Measurements from ENCODE around the gene ATF7IP2. TPM values are rescaled to one million over a fixed set of nuclear protein-coding genes. Genes with fewer than 3 reads are reported as not detected.

Gene ATF7IP2
- total and polyA plus RNA-seq, 4 experiments from 2014 or later, result 51.1 to 170 (median 83.0) TPM

DNA sequence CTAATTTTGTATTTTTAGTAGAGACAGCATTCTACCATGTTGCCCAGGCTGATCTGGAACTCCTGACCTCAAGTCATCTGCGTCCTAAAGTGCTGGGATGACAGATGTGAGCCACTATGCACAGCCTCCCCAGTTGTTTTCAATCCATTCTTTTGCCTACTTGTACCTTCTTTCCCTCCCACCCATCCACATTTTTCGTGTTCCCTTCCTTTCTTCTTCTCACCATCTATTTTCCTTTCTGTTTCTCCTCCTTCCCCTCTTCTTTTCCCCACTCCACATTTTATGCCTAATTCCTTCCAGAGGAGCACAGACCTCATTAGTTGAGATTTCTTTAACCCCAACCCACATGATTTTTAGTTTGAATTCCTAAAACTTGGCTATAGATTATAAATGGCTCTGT is 94.3 kb downstream of the ATF7IP2 start:
- peaks cover 0 to 14% of the 10 kb centered on the region in 2 donors for H3K9me3 ChIP-seq (ENCODE audit: control insufficient read depth in 1 of 2, low read length in 2 of 2)
- POLR2A ChIA-PET (ENCODE audit: partially characterized antibody), result no interaction called here
- no peak for DNase-seq
- peaks cover 0 to 61% (median 43%) of the 10 kb centered on the region in 8 donors for H3K9me3 Mint-ChIP-seq
- H3K4me1 Mint-ChIP-seq, result peaks cover 0 to 4% (median 0%) of the 10 kb centered on the region in 4 donors
- intact Hi-C loops (cut with micrococcal nuclease), result no loop called here
- H3K27me3 ChIP-seq (ENCODE audit: insufficient read depth, low read length), result no peaks in the 10 kb centered on the region
- no peak overlapping the region for H3K27ac ChIP-seq (ENCODE audit: low read depth, low read length)
- H3K36me3 ChIP-seq (ENCODE audit: insufficient read depth, low read length), result peaks cover 18% of the 10 kb centered on the region
- H3K4me3 ChIP-seq (ENCODE audit: low read length in 2 of 2), result no peak overlapping the region
- H3K27me3 Mint-ChIP-seq, result no peaks in the 10 kb centered on the region
- CTCF ChIA-PET (ENCODE audit: partially characterized antibody), result interaction anchor here (0.6 kb wide), 1 partner anchor 42 kb away, joined by 4 read pairs; no protein-coding TSS in a partner anchor
- no peak overlapping the region for H3K4me3 Mint-ChIP-seq
- H3K27ac Mint-ChIP-seq, result peak overlapping the region in 5 of 7 donors; percentile 8 to 74 (median 45)
- no peaks in the 10 kb centered on the region for H3K4me1 ChIP-seq (ENCODE audit: insufficient read depth, low read length)
- H3K36me3 Mint-ChIP-seq, result peaks cover 45 to 67% of the 10 kb centered on the region in 2 donors

DNA sequence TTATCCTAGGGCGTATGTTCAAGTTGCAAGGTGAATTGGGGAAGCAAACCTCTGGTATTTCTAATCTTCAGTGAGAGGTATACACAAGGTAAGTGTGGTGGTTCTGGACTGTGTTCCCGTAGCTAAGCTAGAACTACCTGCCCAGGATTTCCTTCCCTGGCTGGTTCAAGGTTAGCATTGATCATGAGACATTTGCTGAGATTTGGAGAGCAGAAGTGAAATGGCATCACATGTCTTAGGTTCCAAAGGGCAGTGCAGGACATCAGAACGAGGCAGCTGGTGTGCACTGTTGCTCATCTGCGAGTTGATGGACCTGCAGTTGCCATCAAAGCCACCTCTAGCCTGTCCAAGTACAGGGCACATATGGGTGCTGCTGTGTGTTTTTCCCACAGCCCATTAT is 99.3 kb downstream of the ATF7IP2 start:
- Mint-ChIP-seq H3K4me3 (no peak overlapping the region), H3K4me1 (peaks cover 0 to 4% (median 0%) of the 10 kb centered on the region in 4 donors), H3K9me3 (peaks cover 0 to 62% (median 46%) of the 10 kb centered on the region in 8 donors), H3K27me3 (no peaks in the 10 kb centered on the region), H3K27ac (no peak overlapping the region), H3K36me3 (peaks cover 33 to 41% of the 10 kb centered on the region in 2 donors)
- H3K9me3 ChIP-seq (ENCODE audit: control insufficient read depth in 1 of 2, low read length in 2 of 2), result peaks cover 0 to 21% of the 10 kb centered on the region in 2 donors
- H3K36me3 ChIP-seq (ENCODE audit: insufficient read depth, low read length), result peaks cover 10% of the 10 kb centered on the region
- ChIA-PET POLR2A (ENCODE audit: partially characterized antibody) (interaction anchor here (0.5 kb wide), 1 partner anchor 99 kb away, joined by 3 read pairs; the partner anchor contains the start of gene ATF7IP2), CTCF (ENCODE audit: partially characterized antibody) (interaction anchor here (1.0 kb wide), 1 partner anchor 170 kb away, joined by 3 read pairs; no protein-coding TSS in a partner anchor)
- H3K4me3 ChIP-seq (ENCODE audit: low read length in 2 of 2), result no peak overlapping the region
- H3K27ac ChIP-seq (ENCODE audit: low read depth, low read length), result no peak overlapping the region
- H3K27me3 ChIP-seq (ENCODE audit: insufficient read depth, low read length), result no peaks in the 10 kb centered on the region
- no peaks in the 10 kb centered on the region for H3K4me1 ChIP-seq (ENCODE audit: insufficient read depth, low read length)
- DNase-seq, result no peak
- intact Hi-C loops (cut with micrococcal nuclease), result no loop called here

- CTCF ChIA-PET (ENCODE audit: partially characterized antibody), result no interaction called here
- H3K27me3 ChIP-seq (ENCODE audit: insufficient read depth, low read length), result no peaks in the 10 kb centered on the region
- intact Hi-C loops (cut with micrococcal nuclease), result no loop called here
- H3K4me3 Mint-ChIP-seq, result peak overlapping the region in 1 of 8 donors; percentile 21
- no peaks in the 10 kb centered on the region for H3K4me1 ChIP-seq (ENCODE audit: insufficient read depth, low read length)
- peaks cover 0 to 21% of the 10 kb centered on the region in 2 donors for H3K9me3 ChIP-seq (ENCODE audit: control insufficient read depth in 1 of 2, low read length in 2 of 2)
- no peak overlapping the region for H3K27ac ChIP-seq (ENCODE audit: low read depth, low read length)
- peaks cover 28 to 35% of the 10 kb centered on the region in 2 donors for H3K36me3 Mint-ChIP-seq
- peaks cover 10% of the 10 kb centered on the region for H3K36me3 ChIP-seq (ENCODE audit: insufficient read depth, low read length)
- no peaks in the 10 kb centered on the region for H3K27me3 Mint-ChIP-seq
- peak overlapping the region in 2 of 7 donors; percentile 41 to 42 for H3K27ac Mint-ChIP-seq
- DNase-seq, result no peak
- H3K4me3 ChIP-seq (ENCODE audit: low read length in 2 of 2), result no peak overlapping the region
- H3K9me3 Mint-ChIP-seq, result peaks cover 0 to 57% (median 43%) of the 10 kb centered on the region in 8 donors
- peaks cover 0 to 2% (median 0%) of the 10 kb centered on the region in 4 donors for H3K4me1 Mint-ChIP-seq
- POLR2A ChIA-PET (ENCODE audit: partially characterized antibody), result no interaction called here
Observed at GRCh38 chr16:10485698-10486382, 100.0 kb downstream of the ATF7IP2 start.

DNA sequence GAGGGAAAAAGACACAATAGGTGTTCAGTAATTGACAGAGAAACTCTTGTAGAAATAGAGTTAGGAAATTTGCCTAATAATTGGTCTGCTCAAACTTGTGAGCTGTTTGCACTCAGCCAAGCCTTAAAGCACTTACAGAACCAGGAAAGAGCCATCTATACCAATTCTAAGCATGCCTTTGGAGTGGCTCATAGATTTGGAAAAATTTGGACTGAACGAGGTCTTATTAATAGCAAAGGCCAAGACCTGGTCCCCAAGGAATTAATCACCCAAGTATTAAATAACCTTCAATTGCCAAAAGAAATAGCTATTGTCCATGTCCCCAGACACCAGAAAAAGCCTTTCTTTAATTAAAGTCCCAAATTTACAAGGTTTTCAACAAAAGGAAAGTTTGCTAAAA is 104.3 kb downstream of the ATF7IP2 start:
- H3K36me3 ChIP-seq (ENCODE audit: insufficient read depth, low read length), result no peaks in the 10 kb centered on the region
- ChIA-PET CTCF (ENCODE audit: partially characterized antibody) (interaction anchor here (1.0 kb wide), 1 partner anchor 176 kb away, joined by 4 read pairs; no protein-coding TSS in a partner anchor), POLR2A (ENCODE audit: partially characterized antibody) (no interaction called here)
- intact Hi-C loops (cut with micrococcal nuclease), result no loop called here
- H3K4me1 ChIP-seq (ENCODE audit: insufficient read depth, low read length), result no peaks in the 10 kb centered on the region
- Mint-ChIP-seq H3K27me3 (no peaks in the 10 kb centered on the region), H3K27ac (no peak overlapping the region), H3K36me3 (peaks cover 4% of the 10 kb centered on the region in 2 donors), H3K4me1 (peaks cover 0 to 4% (median 0%) of the 10 kb centered on the region in 4 donors), H3K4me3 (no peak overlapping the region), H3K9me3 (peaks cover 3 to 44% (median 37%) of the 10 kb centered on the region in 8 donors)
- no peak for DNase-seq
- H3K27me3 ChIP-seq (ENCODE audit: insufficient read depth, low read length), result no peaks in the 10 kb centered on the region
- no peak overlapping the region for H3K27ac ChIP-seq (ENCODE audit: low read depth, low read length)
- peaks cover 0 to 17% of the 10 kb centered on the region in 2 donors for H3K9me3 ChIP-seq (ENCODE audit: control insufficient read depth in 1 of 2, low read length in 2 of 2)
- no peak overlapping the region for H3K4me3 ChIP-seq (ENCODE audit: low read length in 2 of 2)

DNA sequence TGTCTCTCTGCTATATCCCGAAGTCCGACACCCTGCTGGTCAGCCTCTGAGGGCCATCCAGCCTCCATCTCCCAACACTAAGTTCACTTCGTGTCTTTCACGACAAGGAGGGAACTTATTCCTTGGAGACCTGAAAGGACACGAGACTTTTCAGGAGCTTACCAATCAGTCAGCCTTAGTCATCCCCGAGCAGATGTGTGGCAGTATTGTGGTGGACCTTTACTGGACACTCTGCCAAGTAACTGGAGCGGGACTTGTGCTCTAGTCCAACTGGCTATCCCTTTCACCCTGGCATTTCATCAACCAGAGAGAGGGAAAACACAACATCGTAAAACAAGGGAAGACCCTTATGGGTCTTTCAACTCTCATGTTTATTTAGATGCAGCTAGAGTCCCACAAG is 107.4 kb downstream of the ATF7IP2 start:
- Histone ChIP-seq H3K4me1 (ENCODE audit: insufficient read depth, low read length) (no peaks in the 10 kb centered on the region), H3K4me3 (ENCODE audit: low read length in 2 of 2) (no peak overlapping the region), H3K36me3 (ENCODE audit: insufficient read depth, low read length) (no peaks in the 10 kb centered on the region), H3K27ac (ENCODE audit: low read depth, low read length) (no peak overlapping the region), H3K27me3 (ENCODE audit: insufficient read depth, low read length) (no peaks in the 10 kb centered on the region), H3K9me3 (ENCODE audit: control insufficient read depth in 1 of 2, low read length in 2 of 2) (peaks cover 0 to 9% of the 10 kb centered on the region in 2 donors)
- H3K27ac Mint-ChIP-seq, result no peak overlapping the region
- H3K9me3 Mint-ChIP-seq, result peaks cover 5 to 39% (median 28%) of the 10 kb centered on the region in 8 donors
- CTCF ChIA-PET (ENCODE audit: partially characterized antibody), result interaction anchor here (1.0 to 1.6 kb wide), 3 partner anchors 11 to 19 kb away, joined by 3 to 5 read pairs (median 3); no protein-coding TSS in a partner anchor
- H3K4me1 Mint-ChIP-seq, result peaks cover 0 to 2% (median 0%) of the 10 kb centered on the region in 4 donors
- H3K36me3 Mint-ChIP-seq, result peaks cover 0 to 4% of the 10 kb centered on the region in 2 donors
- DNase-seq, result no peak
- intact Hi-C loops (cut with micrococcal nuclease), result no loop called here
- H3K27me3 Mint-ChIP-seq, result no peaks in the 10 kb centered on the region
- no peak overlapping the region for H3K4me3 Mint-ChIP-seq
- POLR2A ChIA-PET (ENCODE audit: partially characterized antibody), result no interaction called here

DNA sequence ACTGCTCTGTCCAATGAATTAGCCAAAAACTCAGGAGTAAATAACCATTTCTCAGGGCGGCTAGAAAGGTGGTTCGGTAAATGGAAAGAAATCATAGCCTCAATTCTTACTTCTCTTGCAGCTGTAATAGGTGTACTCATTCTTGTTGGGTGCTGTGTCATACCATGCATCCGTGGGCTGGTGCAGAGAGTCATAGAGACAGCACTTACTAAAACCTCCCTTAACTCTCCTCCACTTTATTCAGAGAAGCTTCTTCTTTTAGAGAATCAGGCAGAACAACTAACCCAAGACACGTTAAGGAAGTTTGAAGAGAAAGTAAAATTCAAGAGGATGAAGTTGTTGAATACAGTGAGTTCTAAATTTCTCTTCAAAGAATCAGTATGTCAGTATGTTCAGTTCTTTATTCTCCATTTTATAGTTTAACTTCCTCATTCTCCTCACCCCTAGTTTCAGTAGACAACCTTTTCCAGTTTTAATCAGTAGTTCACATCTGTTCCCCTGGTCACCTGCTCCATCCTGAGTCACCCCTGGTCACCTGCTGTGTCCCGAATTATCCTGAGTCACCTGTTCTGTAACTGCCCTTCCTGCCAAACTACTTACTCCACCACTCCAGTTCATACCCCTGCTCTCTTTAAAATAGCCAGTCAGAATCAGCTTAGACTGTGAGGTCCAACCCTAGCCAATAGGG is 108.6 kb downstream of the ATF7IP2 start:
- Mint-ChIP-seq H3K9me3 (peaks cover 5 to 39% (median 28%) of the 10 kb centered on the region in 8 donors), H3K27ac (no peak overlapping the region), H3K36me3 (peaks cover 0 to 4% of the 10 kb centered on the region in 2 donors), H3K27me3 (no peaks in the 10 kb centered on the region), H3K4me3 (peak overlapping the region in 1 of 8 donors; percentile 26), H3K4me1 (peaks cover 0 to 2% (median 0%) of the 10 kb centered on the region in 4 donors)
- no peak for DNase-seq
- no peaks in the 10 kb centered on the region for H3K27me3 ChIP-seq (ENCODE audit: insufficient read depth, low read length)
- no peaks in the 10 kb centered on the region for H3K4me1 ChIP-seq (ENCODE audit: insufficient read depth, low read length)
- H3K9me3 ChIP-seq (ENCODE audit: control insufficient read depth in 1 of 2, low read length in 2 of 2), result peaks cover 0 to 9% of the 10 kb centered on the region in 2 donors
- no peak overlapping the region for H3K4me3 ChIP-seq (ENCODE audit: low read length in 2 of 2)
- ChIA-PET CTCF (ENCODE audit: partially characterized antibody) (interaction anchor here (0.6 to 1.6 kb wide), 2 partner anchors 13 to 181 kb away, joined by 3 to 5 read pairs; no protein-coding TSS in a partner anchor), POLR2A (ENCODE audit: partially characterized antibody) (no interaction called here)
- H3K36me3 ChIP-seq (ENCODE audit: insufficient read depth, low read length), result no peaks in the 10 kb centered on the region
- no peak overlapping the region for H3K27ac ChIP-seq (ENCODE audit: low read depth, low read length)
- intact Hi-C loops (cut with micrococcal nuclease), result no loop called here

DNA sequence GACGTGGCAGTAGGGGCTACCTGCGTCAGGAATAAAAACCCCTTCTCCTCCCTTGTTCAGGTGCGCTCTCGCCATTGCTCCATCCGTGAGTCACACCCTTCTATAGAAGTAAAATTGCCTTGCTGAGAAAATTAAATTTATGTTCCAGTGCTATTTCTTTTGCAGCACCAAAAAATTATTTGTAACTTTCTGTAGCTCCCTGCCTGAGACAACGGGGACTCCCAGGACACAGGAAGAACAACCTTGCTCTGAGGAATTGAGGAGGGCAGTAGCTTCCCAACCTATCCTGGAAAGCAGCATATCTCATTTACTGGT is 109.1 kb downstream of the ATF7IP2 start:
- Mint-ChIP-seq H3K27me3 (no peaks in the 10 kb centered on the region), H3K4me3 (no peak overlapping the region), H3K4me1 (peaks cover 0 to 2% (median 0%) of the 10 kb centered on the region in 4 donors), H3K9me3 (peaks cover 5 to 39% (median 28%) of the 10 kb centered on the region in 8 donors), H3K27ac (no peak overlapping the region), H3K36me3 (peaks cover 0 to 4% of the 10 kb centered on the region in 2 donors)
- ChIA-PET CTCF (ENCODE audit: partially characterized antibody) (interaction anchor here (0.6 kb wide), 1 partner anchor 181 kb away, joined by 3 read pairs; no protein-coding TSS in a partner anchor), POLR2A (ENCODE audit: partially characterized antibody) (no interaction called here)
- no peaks in the 10 kb centered on the region for H3K27me3 ChIP-seq (ENCODE audit: insufficient read depth, low read length)
- H3K4me3 ChIP-seq (ENCODE audit: low read length in 2 of 2), result no peak overlapping the region
- H3K27ac ChIP-seq (ENCODE audit: low read depth, low read length), result no peak overlapping the region
- H3K9me3 ChIP-seq (ENCODE audit: control insufficient read depth in 1 of 2, low read length in 2 of 2), result peaks cover 0 to 9% of the 10 kb centered on the region in 2 donors
- intact Hi-C loops (cut with micrococcal nuclease), result no loop called here
- no peaks in the 10 kb centered on the region for H3K4me1 ChIP-seq (ENCODE audit: insufficient read depth, low read length)
- no peaks in the 10 kb centered on the region for H3K36me3 ChIP-seq (ENCODE audit: insufficient read depth, low read length)
- no peak for DNase-seq
